B cell (primary cell): Measurements from ENCODE around the gene PLK3. TPM values are rescaled to one million over a fixed set of nuclear protein-coding genes. Genes with fewer than 3 reads are reported as not detected.
A peak's percentile ranks its signal among the peaks of the same experiment; 100 is the strongest.

Experiments used
- ATAC-seq: fragments of 200-7000 bp; cut with Tn5 transposase; one replicate; pipeline ENCODE4 v1.10.0; 2021; ENCODE audit warnings: low read depth, mild to moderate bottlenecking, moderate number of reproducible peaks, moderate library complexity
- CTCF ChIA-PET: fragments of 350-600 bp; sonication (Branson Sonifier 250); formaldehyde crosslinking; loops from one replicate; lab custom pipeline; 2021; ENCODE audit warnings: antibody characterized with exemption, inconsistent platforms; lab: Charles Lee
- POLR2A ChIA-PET: fragments of 350-600 bp; sonication (Branson Sonifier 250); formaldehyde crosslinking; loops from one replicate; lab custom pipeline; 2021; ENCODE audit warnings: antibody characterized with exemption; lab: Charles Lee
- DNase-seq: peaks from one replicate; pipeline ENCODE4 v3.0.0; 2013
- H2AFZ ChIP-seq: 2 replicates; pipeline ENCODE4 v1.6.1; 2012; ENCODE audit warnings: mild to moderate bottlenecking, low read depth, low read length; ENCODE audit not compliant: insufficient read depth, poor library complexity, severe bottlenecking
- H3K27ac ChIP-seq, 2 donors: 1 replicate in 1 of 2; 2 replicates in 1 of 2; pipeline ENCODE4 v1.5.1; 2012 to 2013; ENCODE audit warnings: low read length in 2 of 2, mild to moderate bottlenecking in 2 of 2, moderate library complexity in 1 of 2
- H3K27me3 ChIP-seq, 4 experiments: fragments of 200-600 bp in 1 of 4; sonication (generic) in 1 of 4; replicated peaks in 1 of 4; 1 replicate in 2 of 4; 2 replicates in 2 of 4; pipeline versions ENCODE4 v1.6.1 to v1.7.0; 2013 to 2016; ENCODE audit warnings: low read length in 3 of 4, mild to moderate bottlenecking in 2 of 4, mixed read lengths in 1 of 4, moderate library complexity in 1 of 4; ENCODE audit not compliant: insufficient read depth in 4 of 4, control insufficient read depth in 3 of 4; ENCODE audit errors: control extremely low read depth in 1 of 4
- H3K36me3 ChIP-seq, 2 experiments: replicated peaks in 1 of 2; 1 replicate in 1 of 2; 2 replicates in 1 of 2; pipeline versions ENCODE4 v1.6.1 to v1.7.1; 2013; ENCODE audit warnings: low read length in 1 of 2; ENCODE audit not compliant: insufficient read depth in 2 of 2, control insufficient read depth in 1 of 2; ENCODE audit errors: control extremely low read depth in 1 of 2, extremely low read depth in 1 of 2
- H3K4me1 ChIP-seq, 2 donors: fragments of 200-600 bp in 1 of 2; sonication (generic) in 1 of 2; 1 replicate in 1 of 2; 2 replicates in 1 of 2; pipeline versions ENCODE4 v1.5.1 to v1.6.1; 2013 to 2017; ENCODE audit warnings: low read length in 2 of 2; ENCODE audit not compliant: control insufficient read depth in 2 of 2, insufficient read depth in 2 of 2
- H3K4me2 ChIP-seq: replicated peaks from 2 replicates; pipeline ENCODE3; 2012; ENCODE audit warnings: mild to moderate bottlenecking, low read depth, low read length; ENCODE audit not compliant: poor library complexity, severe bottlenecking
- H3K4me3 ChIP-seq, 5 experiments: fragments of 200-600 bp in 1 of 5; sonication (generic) in 1 of 5; 1 replicate in 3 of 5; 2 replicates in 2 of 5; pipeline versions ENCODE4 v1.5.1 to v1.7.0; 2011 to 2016; ENCODE audit warnings: low read length in 4 of 5, mild to moderate bottlenecking in 4 of 5, low read depth in 2 of 5, control low read depth in 1 of 5, moderate library complexity in 1 of 5; ENCODE audit not compliant: insufficient read depth in 1 of 5; ENCODE audit errors: control extremely low read depth in 1 of 5, extremely low read depth in 1 of 5
- H3K79me2 ChIP-seq: fragments of 200-600 bp; sonication (generic); one replicate; pipeline ENCODE4 v1.6.0; 2016; ENCODE audit warnings: low read length; ENCODE audit not compliant: control insufficient read depth, insufficient read depth
- H3K9ac ChIP-seq: fragments of 200-600 bp; sonication (generic); 2 replicates; pipeline ENCODE4 v1.6.1; 2017; ENCODE audit warnings: mild to moderate bottlenecking, low read length, moderate library complexity
- H3K9me3 ChIP-seq, 3 donors: one replicate each; pipeline versions ENCODE4 v1.6.1 to v1.7.1; 2013; ENCODE audit warnings: low read length in 2 of 3; ENCODE audit not compliant: control insufficient read depth in 2 of 3, insufficient read depth in 1 of 3; ENCODE audit errors: control extremely low read depth in 1 of 3
- H4K20me1 ChIP-seq: 2 replicates; pipeline ENCODE4 v1.6.0; 2012; ENCODE audit warnings: mild to moderate bottlenecking, low read length; ENCODE audit not compliant: insufficient read depth, control insufficient read depth, poor library complexity, severe bottlenecking
- H3K27ac Mint-ChIP-seq: one replicate; pipeline ENCODE4 v1.8.0; 2021; ENCODE audit warnings: mixed read lengths
- H3K27me3 Mint-ChIP-seq: one replicate; pipeline ENCODE4 v1.8.0; 2021; ENCODE audit warnings: mixed read lengths
- H3K4me1 Mint-ChIP-seq: one replicate; pipeline ENCODE4 v1.8.0; 2021; ENCODE audit warnings: mixed read lengths
- H3K4me3 Mint-ChIP-seq: one replicate; pipeline ENCODE4 v1.8.0; 2021; ENCODE audit warnings: mixed read lengths
- H3K9me3 Mint-ChIP-seq: one replicate; pipeline ENCODE4 v1.8.0; 2022; ENCODE audit warnings: mixed read lengths; ENCODE audit not compliant: insufficient read depth
- CTCF ChIP-seq: fragments of 200-600 bp; IDR thresholded peaks from one replicate; pipeline ENCODE4 v1.8.0; 2022; ENCODE audit warnings: antibody characterized with exemption, mild to moderate bottlenecking
- EZH2 ChIP-seq: IDR thresholded peaks from 2 replicates; pipeline ENCODE4 v1.6.1; 2012; ENCODE audit warnings: borderline replicate concordance, low read depth, mild to moderate bottlenecking, moderate library complexity, low read length; ENCODE audit not compliant: insufficient read depth, poor library complexity, severe bottlenecking
- WGBS: methylation state at CpG from one replicate; pipeline ENCODE4 v1.1.5; 2013; ENCODE audit warnings: missing lambda C conversion rate; ENCODE audit not compliant: insufficient coverage; 5-methylcytosine and 5-hydroxymethylcytosine counted together
- intact Hi-C: fragments of 100-400 bp; cut with micrococcal nuclease; formaldehyde crosslinking; loops from one replicate; pipeline ENCODE4 v1.10.0; 2022
- polyA plus RNA-seq: library from polyadenylated mRNA; depleted of rRNA; stranded (reverse); fragments of >200 nt; gene quantifications from 2 replicates; pipeline ENCODE4 v1.2.3, GENCODE V29; 2012
- total RNA-seq, 2 donors: library from RNA; stranded (reverse); fragments of 120-200 nt in 1 of 2; gene quantifications; 1 replicate in 1 of 2; 2 replicates in 1 of 2; pipeline versions ENCODE4 v1.2.3 to v1.2.4, GENCODE V29; 2013 to 2022

Gene PLK3
- total and polyA plus RNA-seq, 2 donors (not counting 1 experiment from before 2014, with no cell fraction given): 35.9 to 93.5 TPM

- H3K36me3 ChIP-seq: no peaks in the 10 kb centered on the region
- WGBS: 65% methylated on average over 7 of the region's 13 CpGs
- no peak overlapping the region for H2AFZ ChIP-seq
- H3K9me3 ChIP-seq: peaks cover 0 to under 1% (median 0%) of the 10 kb centered on the region in 3 donors
- Mint-ChIP-seq H3K27me3 (no peaks in the 10 kb centered on the region), H3K9me3 (no peaks in the 10 kb centered on the region), H3K4me1 (peaks cover 11% of the 10 kb centered on the region), H3K27ac (no peak overlapping the region), H3K4me3 (no peak overlapping the region)
- no peak overlapping the region for H3K9ac ChIP-seq
- ChIA-PET POLR2A (no interaction called here), CTCF (interaction anchor here (1.5 kb wide), 1 partner anchor 32 kb away, joined by 4 read pairs; the partner anchor contains the start of gene PLK3)
- H3K27ac ChIP-seq: no peak overlapping the region
- TF ChIP-seq EZH2 (no peak), CTCF (no peak)
- no peak overlapping the region for H3K4me2 ChIP-seq
- H3K79me2 ChIP-seq: no peaks in the 10 kb centered on the region
- intact Hi-C loops: no loop called here
- no peak overlapping the region for H3K4me3 ChIP-seq
- H3K27me3 ChIP-seq: no peaks in the 10 kb centered on the region
- H3K4me1 ChIP-seq: peaks cover 0 to 7% of the 10 kb centered on the region in 2 donors
- no peak for ATAC-seq
- H4K20me1 ChIP-seq: no peaks in the 10 kb centered on the region
- DNase-seq: no peak
Measured at GRCh38 chr1:44832056-44832705, 32.0 kb downstream of the PLK3 start.

GRCh38 chr1:44834328-44834727, 34.2 kb downstream of the PLK3 start:
- no peak for ATAC-seq
- WGBS: 62% methylated on average over 5 of the region's 7 CpGs
- H3K27me3 Mint-ChIP-seq: peaks cover under 1% of the 10 kb centered on the region
- intact Hi-C loops: no loop called here
- no peak overlapping the region for H3K4me3 ChIP-seq
- no peak for DNase-seq
- H3K27ac ChIP-seq: no peak overlapping the region
- peak overlapping the region; percentile 37 for H3K27ac Mint-ChIP-seq
- H3K9ac ChIP-seq: no peak overlapping the region
- no peak overlapping the region for H2AFZ ChIP-seq
- no peak overlapping the region for H3K4me2 ChIP-seq
- CTCF ChIA-PET: interaction anchor here (1.1 to 3.0 kb wide), 5 partner anchors 9 to 41 kb away, joined by 3 to 10 read pairs (median 8); partner anchors contain the start of gene PLK3
- POLR2A ChIA-PET: interaction anchor here (0.6 to 1.4 kb wide), 3 partner anchors 34 to 179 kb away, joined by 4 to 7 read pairs (median 7); partner anchors contain the start of gene PLK3
- TF ChIP-seq EZH2: no peak
- TF ChIP-seq CTCF: no peak
- H3K4me1 Mint-ChIP-seq: peaks cover 11% of the 10 kb centered on the region
- H3K4me1 ChIP-seq: peaks cover 0 to 7% of the 10 kb centered on the region in 2 donors
- no peaks in the 10 kb centered on the region for H4K20me1 ChIP-seq
- no peaks in the 10 kb centered on the region for H3K9me3 ChIP-seq
- no peaks in the 10 kb centered on the region for H3K9me3 Mint-ChIP-seq
- H3K4me3 Mint-ChIP-seq: no peak overlapping the region
- no peaks in the 10 kb centered on the region for H3K27me3 ChIP-seq
- no peaks in the 10 kb centered on the region for H3K36me3 ChIP-seq
- no peaks in the 10 kb centered on the region for H3K79me2 ChIP-seq
